Mucosa of rectum (tissue), 2 donors: ENCODE data around the gene ZYX.

Experiments
- H3K27ac ChIP-seq, 2 donors: one replicate each; pipeline ENCODE4 v1.7.0; 2013; ENCODE audit warnings: inconsistent platforms in 2 of 2, low read depth in 2 of 2, low read length in 2 of 2
- H3K27me3 ChIP-seq, 2 donors: one replicate each; pipeline ENCODE4 v1.7.0; 2013; ENCODE audit warnings: low read length in 2 of 2; ENCODE audit not compliant: control insufficient read depth in 2 of 2, insufficient read depth in 2 of 2
- H3K36me3 ChIP-seq, 2 donors: one replicate each; pipeline ENCODE4 v1.7.0; 2013; ENCODE audit warnings: low read length in 2 of 2; ENCODE audit not compliant: control insufficient read depth in 2 of 2, insufficient read depth in 2 of 2
- H3K4me1 ChIP-seq, 2 donors: one replicate each; pipeline ENCODE4 v1.7.0; 2013; ENCODE audit warnings: low read length in 2 of 2, mild to moderate bottlenecking in 1 of 2; ENCODE audit not compliant: control insufficient read depth in 2 of 2, insufficient read depth in 2 of 2
- H3K4me3 ChIP-seq, 2 donors: one replicate each; pipeline ENCODE4 v1.7.0; 2013; ENCODE audit warnings: low read length in 2 of 2
- H3K9ac ChIP-seq, 2 donors: one replicate each; pipeline ENCODE4 v1.7.0; 2013; ENCODE audit warnings: low read length in 2 of 2, low read depth in 1 of 2, mild to moderate bottlenecking in 1 of 2
- H3K9me3 ChIP-seq, 2 donors: one replicate each; pipeline ENCODE4 v1.7.0; 2013; ENCODE audit warnings: low read length in 2 of 2; ENCODE audit not compliant: control insufficient read depth in 2 of 2
- donor health status: healthy.
- donor health status: Normal muscosa, but diverticular disease.

Gene ZYX

GRCh38 chr7:143384661-143385631 lies 3.8 kb downstream of the ZYX start:
- Histone ChIP-seq H3K9ac (no peak overlapping the region), H3K36me3 (peaks cover 22% of the 10 kb centered on the region in 2 donors), H3K4me1 (peaks cover 26 to 28% of the 10 kb centered on the region in 2 donors)

GRCh38 chr7:143385891-143386781 lies 5.0 kb downstream of the ZYX start:
- peak overlapping the region; percentile 22 to 44 for H3K4me3 ChIP-seq
- no peaks in the 10 kb centered on the region for H3K27me3 ChIP-seq
- peaks cover 25 to 29% of the 10 kb centered on the region in 2 donors for H3K4me1 ChIP-seq
- H3K27ac ChIP-seq = peak overlapping the region in 1 of 2 donors; percentile 68
- no peaks in the 10 kb centered on the region for H3K9me3 ChIP-seq
- no peak overlapping the region for H3K9ac ChIP-seq
- H3K36me3 ChIP-seq = peaks cover 30 to 31% of the 10 kb centered on the region in 2 donors

More at GRCh38 chr7:143384661-143385631, 3.8 kb downstream of the ZYX start:
- Histone ChIP-seq H3K27ac (peak overlapping the region; percentile 21 to 29), H3K4me3 (peak overlapping the region in 1 of 2 donors; percentile 17), H3K27me3 (no peaks in the 10 kb centered on the region), H3K9me3 (no peaks in the 10 kb centered on the region)

GRCh38 chr7:143387156-143387975 lies 6.2 kb downstream of the ZYX start:
- H3K36me3 ChIP-seq = peaks cover 40 to 41% of the 10 kb centered on the region in 2 donors
- H3K4me1 ChIP-seq = peaks cover 27 to 34% of the 10 kb centered on the region in 2 donors

GRCh38 chr7:143388051-143388450 lies 6.9 kb downstream of the ZYX start:
- Histone ChIP-seq H3K9me3 (no peaks in the 10 kb centered on the region), H3K27me3 (no peaks in the 10 kb centered on the region), H3K36me3 (peaks cover 40 to 44% of the 10 kb centered on the region in 2 donors), H3K27ac (no peak overlapping the region), H3K9ac (no peak overlapping the region), H3K4me1 (peaks cover 23 to 28% of the 10 kb centered on the region in 2 donors), H3K4me3 (no peak overlapping the region)

More at GRCh38 chr7:143387156-143387975, 6.2 kb downstream of the ZYX start:
- Histone ChIP-seq H3K4me3 (no peak overlapping the region), H3K9ac (no peak overlapping the region), H3K27ac (no peak overlapping the region), H3K9me3 (no peaks in the 10 kb centered on the region), H3K27me3 (no peaks in the 10 kb centered on the region)

GRCh38 chr7:143388491-143389101 lies 7.5 kb downstream of the ZYX start:
- no peaks in the 10 kb centered on the region for H3K27me3 ChIP-seq
- no peak overlapping the region for H3K9ac ChIP-seq
- H3K36me3 ChIP-seq = peaks cover 40 to 49% of the 10 kb centered on the region in 2 donors
- no peaks in the 10 kb centered on the region for H3K9me3 ChIP-seq
- no peak overlapping the region for H3K4me3 ChIP-seq
- peaks cover 21 to 27% of the 10 kb centered on the region in 2 donors for H3K4me1 ChIP-seq
- H3K27ac ChIP-seq = no peak overlapping the region

- Histone ChIP-seq H3K27me3 (no peaks in the 10 kb centered on the region), H3K36me3 (peaks cover 38 to 55% of the 10 kb centered on the region in 2 donors), H3K9ac (no peak overlapping the region), H3K27ac (no peak overlapping the region), H3K9me3 (no peaks in the 10 kb centered on the region), H3K4me3 (no peak overlapping the region), H3K4me1 (peaks cover 14 to 21% of the 10 kb centered on the region in 2 donors)
These were observed 8.4 kb downstream of the ZYX start for GRCh38 chr7:143389316-143390103.

- Histone ChIP-seq H3K9ac (no peak overlapping the region), H3K27ac (no peak overlapping the region), H3K4me3 (no peak overlapping the region), H3K36me3 (peaks cover 38 to 55% of the 10 kb centered on the region in 2 donors), H3K27me3 (no peaks in the 10 kb centered on the region), H3K9me3 (no peaks in the 10 kb centered on the region), H3K4me1 (peaks cover 14 to 15% of the 10 kb centered on the region in 2 donors)
These were observed 9.1 kb downstream of the ZYX start for GRCh38 chr7:143390104-143390772.

- peaks cover 13 to 15% of the 10 kb centered on the region in 2 donors for H3K4me1 ChIP-seq
- peaks cover 38 to 57% of the 10 kb centered on the region in 2 donors for H3K36me3 ChIP-seq
- no peak overlapping the region for H3K9ac ChIP-seq
- no peaks in the 10 kb centered on the region for H3K9me3 ChIP-seq
- no peak overlapping the region for H3K4me3 ChIP-seq
- no peaks in the 10 kb centered on the region for H3K27me3 ChIP-seq
- H3K27ac ChIP-seq = peak overlapping the region; percentile 85 to 87
These were observed 9.7 kb downstream of the ZYX start for GRCh38 chr7:143390773-143391317.
